Upper lobe of left lung (tissue), 6 donors: Measurements from ENCODE around the gene CPAMD8. TPM values are rescaled to one million over a fixed set of nuclear protein-coding genes. Genes with fewer than 3 reads are reported as not detected.

ENCODE experiments used
- ATAC-seq, 2 donors: fragments of 200-7000 bp; cut with Tn5 transposase; one replicate each; pipeline ENCODE4 v1.9.1; 2022; ENCODE audit warnings: mild to moderate bottlenecking in 2 of 2, moderate library complexity in 2 of 2; ENCODE audit not compliant: low FRiP score in 2 of 2
- DNase-seq, 2 donors: peaks; one replicate each; pipeline ENCODE4 v3.0.0-alpha.2; 2019 to 2020
- H3K27ac ChIP-seq, 4 donors: fragments of 200-600 bp; sonication (generic); one replicate each; pipeline ENCODE4 v1.5.1; 2016 to 2019
- H3K27me3 ChIP-seq, 4 donors: fragments of 200-600 bp; sonication (generic); one replicate each; pipeline ENCODE4 v1.5.1; 2017 to 2019
- H3K36me3 ChIP-seq, 4 donors: fragments of 200-600 bp; sonication (generic); one replicate each; pipeline ENCODE4 v1.5.1; 2016 to 2019
- H3K4me1 ChIP-seq, 4 donors: fragments of 200-600 bp; sonication (generic); one replicate each; pipeline ENCODE4 v1.5.1; 2018 to 2019
- H3K4me3 ChIP-seq, 4 donors: fragments of 200-600 bp; sonication (generic); one replicate each; pipeline ENCODE4 v1.5.1; 2017 to 2019; ENCODE audit warnings: mild to moderate bottlenecking in 2 of 4, moderate library complexity in 1 of 4
- H3K9me3 ChIP-seq, 4 donors: fragments of 200-600 bp; sonication (generic); one replicate each; pipeline ENCODE4 v1.5.1; 2018 to 2019
- CTCF ChIP-seq, 6 experiments: fragments of 450-650 bp in 4 of 6; fragments of 200-600 bp in 2 of 6; sonication (generic) in 2 of 6; IDR thresholded peaks; one replicate each; pipeline ENCODE4 v1.5.1; 2016 to 2019; ENCODE audit warnings: antibody characterized with exemption in 6 of 6
- EP300 ChIP-seq, 4 donors: sonication (generic); formaldehyde crosslinking; IDR thresholded peaks; one replicate each; pipeline ENCODE4 v1.5.1; 2017; ENCODE audit warnings: antibody characterized with exemption in 4 of 4, control low read depth in 2 of 4
- POLR2A ChIP-seq, 4 donors: fragments of 450-650 bp; IDR thresholded peaks; one replicate each; pipeline ENCODE4 v1.5.1; 2016 to 2017; ENCODE audit warnings: antibody characterized with exemption in 4 of 4, mild to moderate bottlenecking in 2 of 4
- POLR2AphosphoS5 ChIP-seq, 2 donors: sonication (generic); formaldehyde crosslinking; IDR thresholded peaks; one replicate each; pipeline ENCODE4 v1.5.1; 2017; ENCODE audit warnings: antibody characterized with exemption in 2 of 2
- WGBS, 2 donors: methylation state at CpG; one replicate each; pipeline ENCODE4 v1.1.5; 2017 to 2018; 5-methylcytosine and 5-hydroxymethylcytosine counted together
- total RNA-seq, 6 donors: library from RNA; depleted of rRNA in 4 of 6; stranded (reverse); fragments of >200 nt in 4 of 6; gene quantifications; one replicate each; pipeline versions ENCODE4 v1.1.0 to v1.2.1, GENCODE V29; 2016 to 2021
- donor health status: DM: no; HTN: no; CAD: no; lungs with moderate emphysema.
- donor health status: DM: no; HTN: yes; CAD: no; lungs with severe emphysema.

Gene CPAMD8
- total RNA-seq, 6 donors from 2014 or later, result 35.8 to 262 (median 61.1) TPM

- TF ChIP-seq POLR2A (IDR thresholded peaks at IDR 0.05) (no peak), POLR2AphosphoS5 (IDR thresholded peaks at IDR 0.05) (no peak), EP300 (IDR thresholded peaks at IDR 0.05) (no peak), CTCF (IDR thresholded peaks at IDR 0.05) (no peak)
- Histone ChIP-seq H3K4me3 (no peak overlapping the region), H3K9me3 (peaks cover 0 to 11% (median 5%) of the 10 kb centered on the region in 4 donors), H3K27ac (no peak overlapping the region), H3K27me3 (no peaks in the 10 kb centered on the region), H3K36me3 (no peaks in the 10 kb centered on the region), H3K4me1 (no peaks in the 10 kb centered on the region)
- WGBS, 2 donors, result 93 to 100% methylated on average over 2 of the region's 2 CpGs
- ATAC-seq (no peak), DNase-seq (no peak)
Measured at GRCh38 chr19:16936901-16937300, 89.7 kb downstream of the CPAMD8 start.

GRCh38 chr19:16934489-16934888 is 92.1 kb downstream of the CPAMD8 start:
- no peak overlapping the region for H3K27ac ChIP-seq
- no peak overlapping the region for H3K4me3 ChIP-seq
- H3K36me3 ChIP-seq, result peaks cover 0 to under 1% (median 0%) of the 10 kb centered on the region in 4 donors
- H3K4me1 ChIP-seq, result no peaks in the 10 kb centered on the region
- H3K27me3 ChIP-seq, result no peaks in the 10 kb centered on the region
- 95 to 97% methylated on average over 1 of the region's 1 CpG for WGBS, 2 donors
- peaks cover 0 to 11% (median 5%) of the 10 kb centered on the region in 4 donors for H3K9me3 ChIP-seq
- ATAC-seq, result no peak
- DNase-seq, result no peak
- no peak for TF ChIP-seq POLR2AphosphoS5 (IDR thresholded peaks at IDR 0.05)
- TF ChIP-seq CTCF (IDR thresholded peaks at IDR 0.05), result no peak
- no peak for TF ChIP-seq POLR2A (IDR thresholded peaks at IDR 0.05)
- TF ChIP-seq EP300 (IDR thresholded peaks at IDR 0.05), result no peak

GRCh38 chr19:16931306-16931705 is 95.3 kb downstream of the CPAMD8 start:
- Histone ChIP-seq H3K27me3 (no peaks in the 10 kb centered on the region), H3K36me3 (peaks cover 0 to 3% (median 0%) of the 10 kb centered on the region in 4 donors), H3K4me1 (no peaks in the 10 kb centered on the region), H3K4me3 (no peak overlapping the region), H3K9me3 (peaks cover 0 to 11% (median 5%) of the 10 kb centered on the region in 4 donors), H3K27ac (no peak overlapping the region)
- DNase-seq (no peak), ATAC-seq (no peak)
- 92 to 100% methylated on average over 2 of the region's 4 CpGs for WGBS, 2 donors
- TF ChIP-seq EP300 (IDR thresholded peaks at IDR 0.05), result no peak
- TF ChIP-seq CTCF (IDR thresholded peaks at IDR 0.05), result no peak
- TF ChIP-seq POLR2A (IDR thresholded peaks at IDR 0.05), result no peak
- no peak for TF ChIP-seq POLR2AphosphoS5 (IDR thresholded peaks at IDR 0.05)

GRCh38 chr19:16930753-16931152 is 95.9 kb downstream of the CPAMD8 start:
- 79 to 90% methylated on average over 3 to 5 of the region's 5 CpGs for WGBS, 2 donors
- TF ChIP-seq CTCF (IDR thresholded peaks at IDR 0.05) (no peak), EP300 (IDR thresholded peaks at IDR 0.05) (no peak), POLR2A (IDR thresholded peaks at IDR 0.05) (no peak), POLR2AphosphoS5 (IDR thresholded peaks at IDR 0.05) (no peak)
- peaks cover 0 to 11% (median 5%) of the 10 kb centered on the region in 4 donors for H3K9me3 ChIP-seq
- H3K27me3 ChIP-seq, result no peaks in the 10 kb centered on the region
- H3K27ac ChIP-seq, result no peak overlapping the region
- no peak overlapping the region for H3K4me3 ChIP-seq
- ATAC-seq (no peak), DNase-seq (no peak)
- H3K4me1 ChIP-seq, result no peaks in the 10 kb centered on the region
- H3K36me3 ChIP-seq, result peaks cover 0 to 3% (median 0%) of the 10 kb centered on the region in 4 donors

- ATAC-seq, result no peak
- 97 to 100% methylated on average over 4 to 10 of the region's 10 CpGs for WGBS, 2 donors
- TF ChIP-seq POLR2A (IDR thresholded peaks at IDR 0.05) (no peak), POLR2AphosphoS5 (IDR thresholded peaks at IDR 0.05) (no peak), EP300 (IDR thresholded peaks at IDR 0.05) (no peak), CTCF (IDR thresholded peaks at IDR 0.05) (no peak)
- H3K27me3 ChIP-seq, result no peaks in the 10 kb centered on the region
- H3K36me3 ChIP-seq, result peaks cover 0 to 3% (median 0%) of the 10 kb centered on the region in 4 donors
- H3K4me1 ChIP-seq, result no peaks in the 10 kb centered on the region
- peaks cover 0 to 9% (median 0%) of the 10 kb centered on the region in 4 donors for H3K9me3 ChIP-seq
- DNase-seq, result no peak
- no peak overlapping the region for H3K27ac ChIP-seq
- no peak overlapping the region for H3K4me3 ChIP-seq
Measured at GRCh38 chr19:16928916-16929315, 97.7 kb downstream of the CPAMD8 start.
